C4-2B (cell line): ENCODE data around the gene OR7G2.

Source experiments
- ZFX ChIP-seq: fragments of 450-650 bp; IDR thresholded peaks from 2 replicates; pipeline ENCODE4 v1.6.1; 2017
- TF ChIP-seq, protein P1 (sequence below): fragments of 450-650 bp; conservative IDR thresholded peaks from 2 replicates; pipeline ENCODE4 v1.5.1; 2017; ENCODE audit warnings: mild to moderate bottlenecking

- TF ChIP-seq, protein P1, sequence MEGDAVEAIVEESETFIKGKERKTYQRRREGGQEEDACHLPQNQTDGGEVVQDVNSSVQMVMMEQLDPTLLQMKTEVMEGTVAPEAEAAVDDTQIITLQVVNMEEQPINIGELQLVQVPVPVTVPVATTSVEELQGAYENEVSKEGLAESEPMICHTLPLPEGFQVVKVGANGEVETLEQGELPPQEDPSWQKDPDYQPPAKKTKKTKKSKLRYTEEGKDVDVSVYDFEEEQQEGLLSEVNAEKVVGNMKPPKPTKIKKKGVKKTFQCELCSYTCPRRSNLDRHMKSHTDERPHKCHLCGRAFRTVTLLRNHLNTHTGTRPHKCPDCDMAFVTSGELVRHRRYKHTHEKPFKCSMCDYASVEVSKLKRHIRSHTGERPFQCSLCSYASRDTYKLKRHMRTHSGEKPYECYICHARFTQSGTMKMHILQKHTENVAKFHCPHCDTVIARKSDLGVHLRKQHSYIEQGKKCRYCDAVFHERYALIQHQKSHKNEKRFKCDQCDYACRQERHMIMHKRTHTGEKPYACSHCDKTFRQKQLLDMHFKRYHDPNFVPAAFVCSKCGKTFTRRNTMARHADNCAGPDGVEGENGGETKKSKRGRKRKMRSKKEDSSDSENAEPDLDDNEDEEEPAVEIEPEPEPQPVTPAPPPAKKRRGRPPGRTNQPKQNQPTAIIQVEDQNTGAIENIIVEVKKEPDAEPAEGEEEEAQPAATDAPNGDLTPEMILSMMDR: no peak
- TF ChIP-seq ZFX: peak; percentile 58; the same call in 1 of the 2 replicates
These were observed 33.0 kb upstream of the OR7G2 start, which contains the start of gene ZNF317 for GRCh38 chr19:9140159-9140874.
